ENCODE data around the gene RUFY1. TPM values are rescaled to one million over a fixed set of nuclear protein-coding genes. Genes with fewer than 3 reads are reported as not detected.
A peak's percentile ranks its signal among the peaks of the same experiment; 100 is the strongest.
"Not testable (repeated sequence)": the region's sequence is repeated elsewhere in the genome, so short reads cannot be mapped to it uniquely, and the experiment has no call there.

Gene RUFY1
- total RNA-seq, 1 donor from 2014 or later, result 51.6 TPM

DNA sequence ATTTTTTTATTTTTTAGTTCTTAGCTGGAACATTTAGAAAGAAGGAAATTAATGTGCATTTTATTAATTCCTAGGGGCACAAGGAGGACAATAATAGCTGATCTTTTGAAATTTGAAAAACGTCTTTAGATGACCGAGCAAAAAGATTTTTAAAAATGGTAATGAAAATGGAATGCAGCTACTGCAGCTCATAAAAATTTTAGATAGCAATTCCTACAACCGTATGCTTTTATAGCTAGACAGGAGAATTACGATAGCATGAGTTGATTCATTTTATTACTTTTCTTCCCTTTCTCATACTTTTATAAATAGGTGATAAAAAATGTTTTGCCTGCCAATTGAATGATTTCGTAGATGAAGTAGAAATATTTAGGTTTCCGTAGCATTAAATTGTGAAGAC is 13.7 kb upstream of the RUFY1 start:
- DNase-seq (ENCODE audit: extremely low spot score, unreplicated experiment), result no peak
- Mint-ChIP-seq H3K36me3 (no peaks in the 10 kb centered on the region), H3K9me3 (no peaks in the 10 kb centered on the region), H3K4me3 (no peak overlapping the region), H3K4me1 (ENCODE audit: unreplicated experiment) (no peaks in the 10 kb centered on the region), H3K27ac (no peak overlapping the region), H3K27me3 (no peaks in the 10 kb centered on the region)
- TF ChIP-seq, protein P1, sequence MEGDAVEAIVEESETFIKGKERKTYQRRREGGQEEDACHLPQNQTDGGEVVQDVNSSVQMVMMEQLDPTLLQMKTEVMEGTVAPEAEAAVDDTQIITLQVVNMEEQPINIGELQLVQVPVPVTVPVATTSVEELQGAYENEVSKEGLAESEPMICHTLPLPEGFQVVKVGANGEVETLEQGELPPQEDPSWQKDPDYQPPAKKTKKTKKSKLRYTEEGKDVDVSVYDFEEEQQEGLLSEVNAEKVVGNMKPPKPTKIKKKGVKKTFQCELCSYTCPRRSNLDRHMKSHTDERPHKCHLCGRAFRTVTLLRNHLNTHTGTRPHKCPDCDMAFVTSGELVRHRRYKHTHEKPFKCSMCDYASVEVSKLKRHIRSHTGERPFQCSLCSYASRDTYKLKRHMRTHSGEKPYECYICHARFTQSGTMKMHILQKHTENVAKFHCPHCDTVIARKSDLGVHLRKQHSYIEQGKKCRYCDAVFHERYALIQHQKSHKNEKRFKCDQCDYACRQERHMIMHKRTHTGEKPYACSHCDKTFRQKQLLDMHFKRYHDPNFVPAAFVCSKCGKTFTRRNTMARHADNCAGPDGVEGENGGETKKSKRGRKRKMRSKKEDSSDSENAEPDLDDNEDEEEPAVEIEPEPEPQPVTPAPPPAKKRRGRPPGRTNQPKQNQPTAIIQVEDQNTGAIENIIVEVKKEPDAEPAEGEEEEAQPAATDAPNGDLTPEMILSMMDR (conservative IDR thresholded peaks at IDR 0.05), result no peak

DNA sequence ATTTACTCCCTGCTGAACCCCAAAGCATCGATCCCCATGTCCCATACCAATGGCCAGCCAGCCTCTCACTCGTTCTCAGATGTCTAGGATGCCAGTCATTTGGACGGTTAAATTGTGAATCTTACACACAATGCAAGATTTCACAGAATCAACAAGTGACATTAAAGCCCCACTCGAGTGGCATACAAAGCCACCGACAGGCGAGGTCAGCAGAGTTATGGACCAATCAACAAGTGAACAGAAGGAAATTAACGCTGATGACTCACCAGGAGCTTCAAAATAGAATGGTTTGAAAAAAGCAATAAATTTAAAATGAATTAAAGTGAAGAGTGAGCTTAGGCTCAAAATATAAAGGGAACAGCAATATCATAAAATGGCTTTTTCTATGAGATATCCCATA is 8.2 kb upstream of the RUFY1 start:
- H3K4me3 Mint-ChIP-seq, result no peak overlapping the region
- no peak overlapping the region for H3K27ac Mint-ChIP-seq
- DNase-seq (ENCODE audit: extremely low spot score, unreplicated experiment), result no peak
- no peaks in the 10 kb centered on the region for H3K9me3 Mint-ChIP-seq
- no peaks in the 10 kb centered on the region for H3K27me3 Mint-ChIP-seq
- TF ChIP-seq, protein P1 (conservative IDR thresholded peaks at IDR 0.05), result no peak
- H3K4me1 Mint-ChIP-seq (ENCODE audit: unreplicated experiment), result no peaks in the 10 kb centered on the region
- H3K36me3 Mint-ChIP-seq, result no peaks in the 10 kb centered on the region

DNA sequence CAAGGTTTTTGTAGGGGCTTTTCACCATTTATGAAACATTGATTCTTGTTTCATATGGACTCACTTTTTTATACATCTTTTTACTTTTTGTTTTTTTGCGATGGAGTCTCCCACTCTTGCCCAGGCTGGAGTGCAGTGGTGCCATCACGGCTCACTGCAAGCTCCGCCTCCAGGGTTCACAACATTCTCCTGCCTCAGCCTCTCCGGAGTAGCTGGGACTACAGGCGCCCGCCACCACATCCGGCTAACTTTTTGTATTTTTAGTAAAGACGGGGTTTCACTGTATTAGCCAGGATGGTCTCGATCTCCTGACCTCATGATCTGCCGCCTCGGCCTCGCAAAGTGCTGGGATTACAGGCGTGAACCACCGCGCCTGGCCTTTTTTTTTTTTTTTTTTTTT is 7.1 kb upstream of the RUFY1 start:
- H3K4me3 Mint-ChIP-seq; H3K4me1 Mint-ChIP-seq (ENCODE audit: unreplicated experiment); DNase-seq (ENCODE audit: extremely low spot score, unreplicated experiment); H3K27me3 Mint-ChIP-seq; H3K27ac Mint-ChIP-seq; H3K9me3 Mint-ChIP-seq; H3K36me3 Mint-ChIP-seq: not testable (repeated sequence)

DNA sequence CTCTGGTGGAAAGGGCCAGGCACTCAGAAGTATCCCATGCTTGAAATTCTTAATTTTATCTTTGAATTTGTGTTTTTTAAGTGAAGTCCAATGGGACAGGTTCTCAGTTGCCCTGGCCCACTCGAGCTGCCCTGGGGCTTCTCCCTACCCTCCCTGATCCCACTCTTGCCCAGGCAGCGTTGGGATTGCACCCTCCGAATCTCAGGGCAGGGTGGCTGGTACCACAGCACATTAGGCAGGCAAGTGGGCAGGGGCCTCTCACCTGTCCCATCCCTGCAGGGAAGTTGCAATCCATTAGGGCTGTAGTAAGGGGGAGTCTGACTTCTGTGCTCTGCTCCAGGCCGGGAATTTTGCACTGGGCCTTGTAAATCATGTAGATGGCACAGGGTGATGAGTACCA is 2.7 kb downstream of the RUFY1 start:
- TF ChIP-seq, protein P1 (conservative IDR thresholded peaks at IDR 0.05), result no peak
- Mint-ChIP-seq H3K36me3 (peaks cover 8% of the 10 kb centered on the region), H3K27me3 (no peaks in the 10 kb centered on the region), H3K9me3 (no peaks in the 10 kb centered on the region), H3K4me1 (ENCODE audit: unreplicated experiment) (peaks cover 25% of the 10 kb centered on the region), H3K4me3 (no peak overlapping the region), H3K27ac (no peak overlapping the region)
- no peak for DNase-seq (ENCODE audit: extremely low spot score, unreplicated experiment)

DNA sequence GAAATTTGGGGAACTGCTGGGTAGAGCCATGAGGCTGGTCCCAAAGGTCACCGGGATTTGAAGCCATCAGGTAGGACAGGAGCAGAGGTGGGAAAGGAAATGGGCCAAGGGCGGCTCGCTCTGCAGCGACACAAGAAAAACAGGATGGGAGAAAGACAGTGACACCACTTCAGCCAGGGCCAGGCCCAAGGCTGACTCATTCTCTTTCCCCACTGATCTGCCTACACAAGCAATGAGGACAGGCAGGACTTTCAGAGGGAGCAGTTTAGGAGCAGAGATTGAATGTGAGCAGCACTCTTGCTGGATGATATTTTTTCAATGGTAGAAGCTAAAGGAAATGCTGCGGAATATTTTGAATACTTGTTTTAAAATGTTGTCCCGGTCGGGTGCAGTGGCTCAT is 3.5 kb downstream of the RUFY1 start:
- H3K4me3 Mint-ChIP-seq, result peak overlapping the region; percentile 57
- peak overlapping the region; percentile 69 for H3K27ac Mint-ChIP-seq
- H3K36me3 Mint-ChIP-seq, result peaks cover 8% of the 10 kb centered on the region
- no peaks in the 10 kb centered on the region for H3K9me3 Mint-ChIP-seq
- peaks cover 27% of the 10 kb centered on the region for H3K4me1 Mint-ChIP-seq (ENCODE audit: unreplicated experiment)
- no peaks in the 10 kb centered on the region for H3K27me3 Mint-ChIP-seq
- DNase-seq (ENCODE audit: extremely low spot score, unreplicated experiment), result no peak
- TF ChIP-seq, protein P1 (conservative IDR thresholded peaks at IDR 0.05), result no peak

DNA sequence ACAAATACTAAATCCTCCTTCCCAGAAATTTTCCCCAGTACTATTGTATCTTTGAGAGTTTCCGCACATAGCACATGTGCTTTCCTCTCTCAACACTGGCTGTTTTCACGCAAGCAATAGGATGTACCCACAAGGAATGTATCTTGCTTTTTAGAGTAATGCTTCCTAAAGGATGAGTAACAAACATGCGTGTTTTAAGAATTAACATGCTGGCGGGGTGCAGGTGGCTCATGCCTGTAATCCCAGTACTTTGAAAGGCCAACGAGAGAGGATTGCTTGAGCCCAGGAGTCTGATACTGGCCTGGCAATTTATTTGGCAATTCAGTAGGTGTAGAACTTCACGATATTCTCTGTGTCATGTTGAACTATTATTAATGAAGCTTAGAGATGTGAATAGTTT is 4.6 kb downstream of the RUFY1 start:
- peaks cover 25% of the 10 kb centered on the region for H3K4me1 Mint-ChIP-seq (ENCODE audit: unreplicated experiment)
- TF ChIP-seq, protein P1 (conservative IDR thresholded peaks at IDR 0.05), result no peak
- H3K36me3 Mint-ChIP-seq, result peaks cover 8% of the 10 kb centered on the region
- H3K27ac Mint-ChIP-seq, result no peak overlapping the region
- H3K27me3 Mint-ChIP-seq, result no peaks in the 10 kb centered on the region
- no peaks in the 10 kb centered on the region for H3K9me3 Mint-ChIP-seq
- H3K4me3 Mint-ChIP-seq, result peak overlapping the region; percentile 31
- no peak for DNase-seq (ENCODE audit: extremely low spot score, unreplicated experiment)

DNA sequence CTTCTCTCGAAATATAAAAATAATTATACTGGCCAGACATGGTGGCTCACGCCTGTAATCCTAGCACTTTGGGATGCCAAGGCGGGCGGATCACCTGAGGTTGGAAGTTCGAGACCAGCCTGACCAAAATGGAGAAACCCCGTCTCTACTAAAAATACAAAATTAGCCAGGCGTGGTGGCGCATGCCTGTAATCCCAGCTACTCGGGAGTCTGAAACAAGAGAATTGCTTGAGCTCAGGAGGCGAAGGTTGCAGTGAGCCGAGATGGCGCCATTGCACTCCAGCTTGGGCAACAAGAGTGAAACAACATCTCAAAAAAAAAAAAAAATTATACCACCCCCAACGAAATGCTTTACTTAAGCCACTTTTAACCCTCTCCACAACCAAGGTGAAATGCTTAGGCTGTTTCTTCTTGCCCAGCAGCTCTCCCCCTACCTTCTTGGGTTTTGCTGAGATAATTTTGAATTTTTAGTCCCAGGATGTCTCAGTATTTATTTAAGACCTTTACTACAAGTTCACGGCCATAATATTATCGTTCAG is 8.0 kb downstream of the RUFY1 start:
- peaks cover 16% of the 10 kb centered on the region for H3K4me1 Mint-ChIP-seq (ENCODE audit: unreplicated experiment)
- not testable (repeated sequence) for H3K9me3 Mint-ChIP-seq; H3K27me3 Mint-ChIP-seq; H3K36me3 Mint-ChIP-seq; DNase-seq (ENCODE audit: extremely low spot score, unreplicated experiment)
- peak overlapping the region; percentile 96 for H3K4me3 Mint-ChIP-seq
- H3K27ac Mint-ChIP-seq, result peak overlapping the region; percentile 98
